DMS53 treated with DMSO at 0.1 percent for 48 hours (cell line): ENCODE measurements around the gene RYR2.
A peak's percentile ranks its signal among the peaks of the same experiment; 100 is the strongest.
"Not testable (repeated sequence)": the region's sequence is repeated elsewhere in the genome, so short reads cannot be mapped to it uniquely, and the experiment has no call there.

Source experiments
- DNase-seq: peaks from one replicate; lab custom pipeline; 2025; ENCODE audit not compliant: unreplicated experiment; lab: John Stamatoyannopoulos, UW

RYR2 gene

GRCh38 chr1:237320890-237321289, 278.9 kb downstream of the RYR2 start:
- DNase-seq: no peak

DNA sequence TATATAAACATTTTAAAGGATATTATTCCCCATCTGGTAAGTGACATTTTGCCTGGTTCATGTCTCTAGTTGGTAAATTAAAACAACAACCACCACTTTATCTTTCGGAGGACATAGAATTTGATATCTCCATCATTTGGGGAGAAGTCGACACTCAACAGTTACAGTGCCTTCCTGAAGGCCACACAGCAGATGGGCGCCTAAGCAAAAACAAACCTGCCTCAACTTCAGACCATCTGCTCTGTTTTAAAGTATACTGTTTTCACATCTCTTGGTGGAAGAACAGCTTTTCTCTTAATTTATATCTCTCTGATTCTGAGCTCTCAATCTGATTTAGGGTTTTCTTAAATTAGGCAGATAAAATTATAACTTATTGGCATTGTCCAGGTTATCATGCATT, 282.2 kb downstream of the RYR2 start:
- DNase-seq: no peak

- no peak for DNase-seq
Observed at GRCh38 chr1:237327061-237327460, 285.1 kb downstream of the RYR2 start.

DNA sequence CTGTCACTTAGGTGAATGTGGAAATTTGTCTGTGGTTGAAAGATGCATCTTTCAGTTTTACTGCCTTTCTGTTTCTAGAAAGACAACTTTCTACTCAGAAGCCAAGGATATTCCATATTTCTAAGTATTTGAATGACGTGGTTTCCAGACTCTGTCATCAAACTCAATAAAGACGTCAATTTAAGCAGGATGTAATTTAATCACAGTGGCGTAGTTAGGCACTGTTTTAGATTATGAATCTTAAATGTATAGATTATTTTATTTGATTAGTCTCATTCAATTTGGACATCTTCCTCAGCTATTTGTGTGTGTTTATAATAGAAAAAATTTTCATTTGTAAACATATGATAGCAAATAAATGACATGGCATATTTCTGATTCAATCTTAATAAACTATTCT, 298.9 kb downstream of the RYR2 start:
- DNase-seq: no peak

- no peak for DNase-seq
Observed at GRCh38 chr1:237341391-237341790, 299.4 kb downstream of the RYR2 start.

- no peak for DNase-seq
Observed at GRCh38 chr1:237342730-237343129, 300.7 kb downstream of the RYR2 start.

DNA sequence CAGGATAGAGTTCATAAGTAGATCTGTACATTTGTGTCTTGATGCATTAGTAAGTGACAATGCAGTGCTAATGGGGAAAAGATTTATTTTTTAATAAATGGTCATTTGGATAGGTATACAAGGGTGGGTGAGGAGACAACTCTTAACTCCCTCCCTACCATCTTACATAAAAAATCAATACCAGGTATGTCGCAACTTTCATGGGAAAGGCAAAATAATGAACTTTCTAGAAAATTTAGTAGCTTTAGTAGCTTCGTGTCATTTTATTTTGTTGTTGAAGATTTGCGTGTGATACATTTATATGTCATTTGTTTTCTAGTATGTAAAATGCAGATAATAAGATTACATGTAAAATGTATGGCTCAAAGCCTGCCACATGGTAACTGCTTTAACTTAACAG, 310.8 kb downstream of the RYR2 start:
- DNase-seq: no peak

DNA sequence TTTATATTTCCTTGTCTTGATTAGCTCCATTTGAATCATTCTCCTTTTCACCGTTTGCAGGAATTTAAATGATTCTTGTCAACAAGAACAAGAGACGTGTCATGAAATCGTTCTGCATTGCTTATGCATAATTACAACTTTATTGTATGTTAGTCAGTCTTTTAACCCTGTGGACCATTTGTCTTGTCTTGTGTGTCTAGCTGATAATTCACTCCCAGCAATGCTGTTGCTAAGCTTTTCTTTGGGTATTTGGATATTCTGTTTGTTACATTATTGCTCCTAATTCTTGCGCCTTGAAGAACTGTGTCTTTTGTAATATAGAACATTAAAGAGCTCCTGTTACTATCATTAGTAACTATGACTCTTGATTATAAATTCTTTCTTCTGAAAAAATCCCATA, 311.9 kb downstream of the RYR2 start:
- no peak for DNase-seq

DNA sequence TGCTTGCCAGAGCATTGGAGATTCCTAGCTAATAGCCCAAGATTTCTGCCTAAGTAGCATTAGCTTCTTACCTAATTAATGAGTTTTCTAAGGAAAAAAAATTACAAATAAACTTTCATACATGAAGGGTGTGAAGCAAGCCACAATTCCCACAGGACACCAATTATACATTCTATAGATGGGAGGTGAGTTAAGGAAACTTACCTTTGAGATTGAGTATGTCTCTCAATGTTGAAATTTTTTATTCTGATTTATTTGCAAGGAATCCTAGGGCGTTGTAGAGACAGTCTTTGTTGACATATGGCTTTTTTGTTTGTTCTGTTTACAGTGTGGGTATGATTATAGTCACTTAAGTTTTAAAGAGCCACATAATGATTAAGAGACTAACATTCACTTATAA, 313.0 kb downstream of the RYR2 start:
- no peak for DNase-seq

DNA sequence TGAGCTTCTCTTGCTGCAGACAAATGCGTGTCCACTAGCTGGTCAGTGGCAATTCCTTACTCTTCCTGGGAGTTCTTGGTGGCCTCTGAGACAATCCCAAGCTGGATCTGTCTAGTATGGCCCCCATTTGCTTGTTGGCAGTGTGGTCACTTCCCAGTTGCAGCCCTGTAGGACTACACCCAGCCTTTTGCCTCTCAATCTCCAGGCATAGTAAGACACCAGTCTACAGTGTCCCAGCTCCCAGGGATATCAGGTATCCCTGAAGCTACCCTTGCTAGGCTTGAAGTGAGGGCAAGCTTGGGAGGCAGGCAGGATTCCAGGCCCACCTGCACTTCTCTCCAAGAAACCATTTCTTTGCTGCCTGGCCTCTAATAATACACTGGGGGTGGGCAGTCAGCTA, 316.6 kb downstream of the RYR2 start:
- no peak for DNase-seq

GRCh38 chr1:237367758-237368157, 325.8 kb downstream of the RYR2 start:
- no peak for DNase-seq

DNA sequence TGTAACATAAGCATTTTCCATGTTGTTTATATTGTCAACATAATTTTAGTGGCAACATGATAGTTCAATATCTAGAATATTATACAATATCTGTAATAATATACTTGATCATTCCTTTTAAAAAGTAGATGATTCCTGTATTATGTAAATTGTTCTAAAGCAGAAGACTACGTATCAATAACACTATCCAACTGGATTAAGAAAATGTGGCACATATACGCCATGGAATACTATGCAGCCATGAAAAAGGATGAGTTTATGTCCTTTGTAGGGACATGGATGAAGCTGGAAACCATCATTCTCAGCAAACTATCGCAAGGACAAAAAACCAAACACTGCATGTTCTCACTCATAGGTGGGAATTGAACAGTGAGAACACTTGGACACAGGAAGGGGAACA, 329.5 kb downstream of the RYR2 start:
- not testable (repeated sequence) for DNase-seq

DNA sequence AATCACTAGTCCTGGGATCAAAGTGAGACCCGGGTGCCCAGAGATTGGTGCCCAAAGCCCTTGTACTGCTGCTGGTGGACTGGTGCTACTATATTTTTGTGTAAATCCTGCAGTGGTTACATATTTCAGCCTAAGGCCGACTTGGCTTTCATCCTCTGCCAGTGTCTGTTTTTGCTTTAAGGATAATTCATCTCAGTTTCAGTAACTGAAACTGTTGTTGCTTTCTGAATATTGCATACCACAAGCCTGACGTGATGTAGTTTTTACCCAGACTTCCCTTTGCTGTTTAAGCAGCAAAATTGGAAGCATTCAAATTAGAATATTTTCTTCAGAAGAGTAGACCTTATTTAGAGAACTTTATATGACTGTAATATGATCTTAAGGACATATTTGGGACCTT, 341.8 kb downstream of the RYR2 start:
- DNase-seq: no peak

GRCh38 chr1:237384213-237384612, 342.2 kb downstream of the RYR2 start:
- no peak for DNase-seq

- DNase-seq: peak; percentile 25
Observed at GRCh38 chr1:237386362-237387143, 344.6 kb downstream of the RYR2 start.

DNA sequence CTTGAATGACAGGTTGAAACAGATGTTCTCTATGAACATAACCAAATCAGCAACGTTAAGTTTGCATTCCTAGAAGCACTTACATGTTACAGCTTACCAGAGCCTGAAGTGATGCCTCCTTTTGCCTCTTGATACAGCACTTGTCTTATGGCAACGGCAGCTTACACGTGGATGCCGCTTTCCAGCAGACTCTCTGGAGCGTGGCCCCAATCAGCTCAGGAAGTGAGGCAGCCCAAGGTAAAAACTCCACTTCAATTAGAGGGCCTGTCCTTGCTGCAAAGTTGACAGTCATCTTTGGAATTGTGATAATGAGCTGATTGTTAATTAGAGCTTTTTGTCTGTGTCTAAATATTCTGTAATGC, 345.1 kb downstream of the RYR2 start:
- DNase-seq: no peak

- DNase-seq: no peak
Observed at GRCh38 chr1:237390823-237391222, 348.8 kb downstream of the RYR2 start.

GRCh38 chr1:237393632-237394031, 351.6 kb downstream of the RYR2 start:
- DNase-seq: no peak

DNA sequence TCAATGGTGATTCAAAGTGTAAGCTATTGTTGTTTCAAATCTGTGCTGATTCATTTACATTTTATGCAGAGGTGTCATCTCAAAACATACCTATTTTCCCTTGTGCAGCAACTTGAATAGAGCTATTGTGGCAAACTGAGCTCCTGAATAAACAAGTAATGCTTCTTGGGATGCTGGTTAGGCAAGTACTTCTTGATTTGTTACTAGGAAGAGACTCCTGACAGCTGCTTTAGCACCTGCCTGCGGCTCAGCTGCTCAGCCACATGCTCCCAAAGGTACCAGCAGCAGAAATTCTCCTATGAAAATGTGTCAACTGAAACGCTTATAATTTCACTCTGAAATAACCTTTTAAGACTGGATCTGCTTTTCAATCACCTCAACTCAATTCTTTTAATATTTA, 352.3 kb downstream of the RYR2 start:
- DNase-seq: no peak

- DNase-seq: no peak
Observed at GRCh38 chr1:237396426-237396825, 354.4 kb downstream of the RYR2 start.

- DNase-seq: no peak
Observed at GRCh38 chr1:237398751-237399150, 356.8 kb downstream of the RYR2 start.

DNA sequence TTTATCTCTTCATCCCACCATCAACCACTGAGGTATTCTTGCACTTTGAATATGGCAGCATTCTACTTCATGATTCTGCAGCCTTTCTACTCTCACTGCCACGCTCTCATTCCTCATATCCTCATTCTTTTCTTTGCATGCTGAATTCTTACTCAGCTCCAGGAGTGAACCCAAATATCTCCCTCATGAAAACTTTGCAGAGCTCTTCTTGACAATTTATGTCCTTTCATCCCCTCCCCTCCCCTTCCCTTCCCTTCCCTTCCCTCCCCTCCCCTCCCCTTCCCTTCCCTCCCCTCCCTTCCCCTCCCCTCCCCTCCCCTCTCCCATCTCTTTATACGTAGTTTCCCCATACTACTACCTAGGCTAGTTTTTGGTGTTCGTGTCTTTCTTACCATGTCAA, 363.9 kb downstream of the RYR2 start:
- no peak for DNase-seq

GRCh38 chr1:237411621-237412020, 369.6 kb downstream of the RYR2 start:
- peak; percentile 19 for DNase-seq
